ENCODE measurements around the gene TTLL5. TPM values are rescaled to one million over a fixed set of nuclear protein-coding genes. Genes with fewer than 3 reads are reported as not detected.
"Not testable (repeated sequence)": the region's sequence is repeated elsewhere in the genome, so short reads cannot be mapped to it uniquely, and the experiment has no call there.

Gene TTLL5
- total RNA-seq, 1 donor from 2014 or later: 17.3 TPM

- no peak for DNase-seq (ENCODE audit: low spot score)
These were observed 11.3 kb upstream of the TTLL5 start for GRCh38 chr14:75649773-75650172.

- DNase-seq (ENCODE audit: low spot score): no peak
These were observed 10.6 kb upstream of the TTLL5 start for GRCh38 chr14:75650253-75651058.

- no peak for DNase-seq (ENCODE audit: low spot score)
These were observed 7.5 kb upstream of the TTLL5 start for GRCh38 chr14:75653563-75653962.

GRCh38 chr14:75654127-75654732 lies 6.8 kb upstream of the TTLL5 start:
- DNase-seq (ENCODE audit: low spot score): no peak

- DNase-seq (ENCODE audit: low spot score): no peak
These were observed 5.8 kb upstream of the TTLL5 start for GRCh38 chr14:75655235-75655634.

GRCh38 chr14:75657331-75657730 lies 3.7 kb upstream of the TTLL5 start:
- no peak for DNase-seq (ENCODE audit: low spot score)

GRCh38 chr14:75658957-75659356 lies 2.1 kb upstream of the TTLL5 start:
- no peak for DNase-seq (ENCODE audit: low spot score)

- no peak for DNase-seq (ENCODE audit: low spot score)
These were observed 812 bp upstream of the TTLL5 start for GRCh38 chr14:75660238-75660629.

GRCh38 chr14:75661499-75661814 lies 411 bp downstream of the TTLL5 start:
- DNase-seq (ENCODE audit: low spot score): no peak

- DNase-seq (ENCODE audit: low spot score): no peak
These were observed 1.9 kb downstream of the TTLL5 start for GRCh38 chr14:75662966-75663365.

GRCh38 chr14:75667099-75667765 lies 6.2 kb downstream of the TTLL5 start:
- no peak for DNase-seq (ENCODE audit: low spot score)

- no peak for DNase-seq (ENCODE audit: low spot score)
These were observed 11.7 kb downstream of the TTLL5 start for GRCh38 chr14:75672605-75673192.

GRCh38 chr14:75673345-75674035 lies 12.4 kb downstream of the TTLL5 start:
- DNase-seq (ENCODE audit: low spot score): no peak

- no peak for DNase-seq (ENCODE audit: low spot score)
These were observed 14.4 kb downstream of the TTLL5 start for GRCh38 chr14:75675265-75675960.

- no peak for DNase-seq (ENCODE audit: low spot score)
These were observed 24.9 kb downstream of the TTLL5 start for GRCh38 chr14:75685910-75686309.

GRCh38 chr14:75689012-75689411 lies 28.0 kb downstream of the TTLL5 start:
- DNase-seq (ENCODE audit: low spot score): no peak

GRCh38 chr14:75690010-75690409 lies 29.0 kb downstream of the TTLL5 start:
- no peak for DNase-seq (ENCODE audit: low spot score)

- DNase-seq (ENCODE audit: low spot score): not testable (repeated sequence)
These were observed 34.0 kb downstream of the TTLL5 start for GRCh38 chr14:75695025-75695424.

GRCh38 chr14:75697386-75697785 lies 36.3 kb downstream of the TTLL5 start:
- no peak for DNase-seq (ENCODE audit: low spot score)

GRCh38 chr14:75697918-75698317 lies 36.9 kb downstream of the TTLL5 start:
- DNase-seq (ENCODE audit: low spot score): no peak

- DNase-seq (ENCODE audit: low spot score): no peak
These were observed 38.3 kb downstream of the TTLL5 start for GRCh38 chr14:75699331-75699730.
